ENCODE data around the gene CBX5. TPM values are rescaled to one million over a fixed set of nuclear protein-coding genes. Genes with fewer than 3 reads are reported as not detected.

The CBX5 gene
- polyA plus RNA-seq, 1 donor (not counting 4 experiments of a cell fraction or from before 2014, with no cell fraction given): 25.8 TPM

- Histone ChIP-seq H3K79me2 (ENCODE audit: control insufficient read depth, insufficient read depth, low read length) (no peaks in the 10 kb centered on the region), H3K27ac (ENCODE audit: control insufficient read depth, insufficient read depth, low read length) (no peak overlapping the region), H3K9me3 (ENCODE audit: control insufficient read depth, low read depth, low read length) (no peaks in the 10 kb centered on the region), H4K20me1 (ENCODE audit: control insufficient read depth, extremely low read depth, insufficient read depth, low read length) (no peaks in the 10 kb centered on the region), H3K4me2 (ENCODE audit: control insufficient read depth, extremely low read depth, insufficient read depth, low read depth, low read length) (no peak overlapping the region), H2AFZ (ENCODE audit: control insufficient read depth, low read length) (no peak overlapping the region), H3K9me1 (ENCODE audit: control insufficient read depth, extremely low read depth, insufficient read depth, low read length) (no peaks in the 10 kb centered on the region), H3K36me3 (ENCODE audit: control insufficient read depth in 2 of 2, extremely low read depth in 1 of 2, insufficient read depth in 2 of 2, low read length in 2 of 2) (no peaks in the 10 kb centered on the region), H3K4me3 (ENCODE audit: control insufficient read depth in 2 of 3, extremely low read depth in 1 of 3, insufficient read depth in 2 of 3, low read depth in 1 of 3, low read length in 3 of 3) (no peak overlapping the region), H3K27me3 (ENCODE audit: control insufficient read depth, extremely low read depth, insufficient read depth, low read length) (no peaks in the 10 kb centered on the region), H3K9ac (ENCODE audit: control insufficient read depth, extremely low read depth, insufficient read depth, low read length) (no peak overlapping the region), H3K4me1 (ENCODE audit: control insufficient read depth, extremely low read depth, insufficient read depth, low read length) (peaks cover 4% of the 10 kb centered on the region)
- no peak for FAIRE-seq
- no peak for DNase-seq (ENCODE audit: low read depth, low spot score)
- dilution Hi-C loops (cut with MboI; ENCODE audit: extremely low pct_ligation_motif_present, low sequenced_read_pairs): no loop called here
- TF ChIP-seq CTCF (optimal IDR thresholded peaks at IDR 0.05 in 1 of 3, IDR thresholded peaks at IDR 0.05 in 1 of 3, conservative IDR thresholded peaks at IDR 0.05 in 1 of 3; ENCODE audit: extremely low read depth in 1 of 3, insufficient read depth in 2 of 3, low read length in 3 of 3) (no peak), EZH2 (IDR thresholded peaks at IDR 0.05; ENCODE audit: low read length) (no peak)
These were observed 31.1 kb upstream of the CBX5 start for GRCh38 chr12:54311051-54311450.

GRCh38 chr12:54306925-54307741, 27.2 kb upstream of the CBX5 start:
- Histone ChIP-seq H3K4me3 (ENCODE audit: control insufficient read depth in 2 of 3, extremely low read depth in 1 of 3, insufficient read depth in 2 of 3, low read depth in 1 of 3, low read length in 3 of 3) (no peak overlapping the region), H3K9me3 (ENCODE audit: control insufficient read depth, low read depth, low read length) (no peaks in the 10 kb centered on the region), H3K27ac (ENCODE audit: control insufficient read depth, insufficient read depth, low read length) (no peak overlapping the region), H3K27me3 (ENCODE audit: control insufficient read depth, extremely low read depth, insufficient read depth, low read length) (no peaks in the 10 kb centered on the region), H3K79me2 (ENCODE audit: control insufficient read depth, insufficient read depth, low read length) (no peaks in the 10 kb centered on the region), H3K36me3 (ENCODE audit: control insufficient read depth in 2 of 2, extremely low read depth in 1 of 2, insufficient read depth in 2 of 2, low read length in 2 of 2) (no peaks in the 10 kb centered on the region), H3K4me1 (ENCODE audit: control insufficient read depth, extremely low read depth, insufficient read depth, low read length) (peaks cover 15% of the 10 kb centered on the region), H3K9ac (ENCODE audit: control insufficient read depth, extremely low read depth, insufficient read depth, low read length) (no peak overlapping the region), H4K20me1 (ENCODE audit: control insufficient read depth, extremely low read depth, insufficient read depth, low read length) (no peaks in the 10 kb centered on the region), H2AFZ (ENCODE audit: control insufficient read depth, low read length) (no peak overlapping the region), H3K9me1 (ENCODE audit: control insufficient read depth, extremely low read depth, insufficient read depth, low read length) (no peaks in the 10 kb centered on the region), H3K4me2 (ENCODE audit: control insufficient read depth, extremely low read depth, insufficient read depth, low read depth, low read length) (no peak overlapping the region)
- FAIRE-seq (no peak), DNase-seq (ENCODE audit: low read depth, low spot score) (peak; percentile 84)
- dilution Hi-C loops (cut with MboI; ENCODE audit: extremely low pct_ligation_motif_present, low sequenced_read_pairs): no loop called here
- TF ChIP-seq CTCF (optimal IDR thresholded peaks at IDR 0.05 in 1 of 3, IDR thresholded peaks at IDR 0.05 in 1 of 3, conservative IDR thresholded peaks at IDR 0.05 in 1 of 3; ENCODE audit: extremely low read depth in 1 of 3, insufficient read depth in 2 of 3, low read length in 3 of 3): no peak
- no peak for TF ChIP-seq EZH2 (IDR thresholded peaks at IDR 0.05; ENCODE audit: low read length)

Measured in keratinocyte (primary cell).